A673 (cell line): ENCODE data around the gene POLR1E. TPM values are rescaled to one million over a fixed set of nuclear protein-coding genes. Genes with fewer than 3 reads are reported as not detected.

ENCODE experiments used
- BruUV-seq: library from RNA; stranded (reverse); fragments of 400-500 nt; replicated peaks from 2 replicates; lab custom pipeline; 2021; lab: Mats Ljungman, UMichigan
- CTCF ChIA-PET: fragments of 300-600 bp; sonication (Branson Sonifier 250); formaldehyde crosslinking; loops from one replicate; lab custom pipeline; 2022; ENCODE audit warnings: antibody characterized with exemption; lab: Charles Lee
- POLR2A ChIA-PET: fragments of 300-600 bp; sonication (Branson Sonifier 250); formaldehyde crosslinking; loops from one replicate; lab custom pipeline; 2022; ENCODE audit warnings: antibody characterized with exemption; ENCODE audit not compliant: low non-redundant PET; lab: Charles Lee
- DNase-seq: peaks from one replicate; pipeline ENCODE4 v3.0.0-alpha.2; 2015; ENCODE audit warnings: low spot score
- H3K27ac ChIP-seq: fragments of 200-600 bp; sonication (generic); 2 replicates; pipeline ENCODE4 v1.5.1; 2016; ENCODE audit warnings: mixed run types, low read depth, mild to moderate bottlenecking, mixed read lengths, antibody characterized with exemption, low read length; ENCODE audit not compliant: poor library complexity, severe bottlenecking
- H3K27me3 ChIP-seq: fragments of 200-600 bp; sonication (generic); replicated peaks from 2 replicates; pipeline ENCODE4 v1.6.1; 2017; ENCODE audit warnings: mixed run types, low read depth, mild to moderate bottlenecking, mixed read lengths, antibody characterized with exemption, low read length; ENCODE audit not compliant: insufficient read depth, poor library complexity
- H3K36me3 ChIP-seq: fragments of 200-600 bp; sonication (generic); 2 replicates; pipeline ENCODE4 v1.6.1; 2016; ENCODE audit warnings: mixed run types, mild to moderate bottlenecking, mixed read lengths, antibody characterized with exemption, low read length; ENCODE audit not compliant: insufficient read depth, poor library complexity, severe bottlenecking
- H3K4me1 ChIP-seq: fragments of 200-600 bp; sonication (generic); 2 replicates; pipeline ENCODE4 v1.6.1; 2017; ENCODE audit warnings: mixed run types, mild to moderate bottlenecking, mixed read lengths, antibody characterized with exemption, low read length; ENCODE audit not compliant: insufficient read depth, poor library complexity, severe bottlenecking
- H3K4me3 ChIP-seq: fragments of 200-600 bp; sonication (generic); 2 replicates; pipeline ENCODE4 v1.5.1; 2016; ENCODE audit warnings: low read depth, mixed run types, mild to moderate bottlenecking, mixed read lengths, low read length; ENCODE audit not compliant: poor library complexity, severe bottlenecking
- H3K9me3 ChIP-seq: fragments of 200-600 bp; sonication (generic); 2 replicates; pipeline ENCODE4 v1.6.1; 2016; ENCODE audit warnings: mixed run types, low read depth, mild to moderate bottlenecking, mixed read lengths, antibody characterized with exemption, low read length; ENCODE audit not compliant: poor library complexity, severe bottlenecking
- EZH2 ChIP-seq: fragments of 200-600 bp; sonication (generic); IDR thresholded peaks from 2 replicates; pipeline ENCODE4 v1.6.1; 2017; ENCODE audit warnings: borderline replicate concordance, low read depth, mild to moderate bottlenecking, mixed read lengths, antibody characterized with exemption, low read length; ENCODE audit not compliant: poor library complexity, severe bottlenecking
- intact Hi-C: fragments of 100-400 bp; cut with micrococcal nuclease; formaldehyde crosslinking; loops from one replicate; pipeline ENCODE4 v1.10.0; 2022; ENCODE audit not compliant: unreplicated experiment
- total RNA-seq: library from RNA; stranded (reverse); gene quantifications from 2 replicates; pipeline ENCODE4 v1.2.3, GENCODE V29; 2021
- TF ChIP-seq, protein P1 (sequence below): fragments of 300-800, 200-600 bp; sonication (generic); conservative IDR thresholded peaks from 2 replicates; pipeline ENCODE4 v1.5.1; 2017; ENCODE audit warnings: low read depth, mild to moderate bottlenecking, antibody characterized with exemption, low read length, moderate library complexity, mixed read lengths

POLR1E gene
- total RNA-seq, 1 experiment from 2014 or later, result 68.8 TPM

DNA sequence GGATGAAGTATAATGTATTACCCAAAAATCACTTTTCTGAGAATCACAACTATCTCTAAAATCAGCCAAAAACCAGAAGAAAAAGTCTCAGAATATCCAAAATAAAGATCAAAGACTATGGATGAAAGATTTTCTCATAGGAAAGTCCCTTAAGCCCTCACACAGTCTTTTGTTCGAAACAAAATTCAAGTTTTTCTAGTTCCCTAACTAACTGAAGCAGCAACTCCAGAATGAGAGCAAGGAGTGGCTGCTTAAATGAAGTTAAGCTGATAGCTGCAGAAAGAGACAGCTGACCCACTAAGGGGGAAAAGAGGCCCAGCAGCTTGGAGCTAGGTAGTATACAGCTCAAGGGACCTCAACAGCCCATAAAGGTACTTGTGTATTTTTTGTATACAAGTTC, 28.9 kb upstream of the POLR1E start:
- CTCF ChIA-PET, result no interaction called here
- Histone ChIP-seq H3K4me1 (peaks cover 17% of the 10 kb centered on the region), H3K36me3 (no peaks in the 10 kb centered on the region), H3K4me3 (no peak overlapping the region), H3K27me3 (no peaks in the 10 kb centered on the region), H3K27ac (no peak overlapping the region), H3K9me3 (no peaks in the 10 kb centered on the region)
- POLR2A ChIA-PET, result no interaction called here
- TF ChIP-seq, protein P1, sequence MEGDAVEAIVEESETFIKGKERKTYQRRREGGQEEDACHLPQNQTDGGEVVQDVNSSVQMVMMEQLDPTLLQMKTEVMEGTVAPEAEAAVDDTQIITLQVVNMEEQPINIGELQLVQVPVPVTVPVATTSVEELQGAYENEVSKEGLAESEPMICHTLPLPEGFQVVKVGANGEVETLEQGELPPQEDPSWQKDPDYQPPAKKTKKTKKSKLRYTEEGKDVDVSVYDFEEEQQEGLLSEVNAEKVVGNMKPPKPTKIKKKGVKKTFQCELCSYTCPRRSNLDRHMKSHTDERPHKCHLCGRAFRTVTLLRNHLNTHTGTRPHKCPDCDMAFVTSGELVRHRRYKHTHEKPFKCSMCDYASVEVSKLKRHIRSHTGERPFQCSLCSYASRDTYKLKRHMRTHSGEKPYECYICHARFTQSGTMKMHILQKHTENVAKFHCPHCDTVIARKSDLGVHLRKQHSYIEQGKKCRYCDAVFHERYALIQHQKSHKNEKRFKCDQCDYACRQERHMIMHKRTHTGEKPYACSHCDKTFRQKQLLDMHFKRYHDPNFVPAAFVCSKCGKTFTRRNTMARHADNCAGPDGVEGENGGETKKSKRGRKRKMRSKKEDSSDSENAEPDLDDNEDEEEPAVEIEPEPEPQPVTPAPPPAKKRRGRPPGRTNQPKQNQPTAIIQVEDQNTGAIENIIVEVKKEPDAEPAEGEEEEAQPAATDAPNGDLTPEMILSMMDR, result no peak
- no peak for TF ChIP-seq EZH2
- intact Hi-C loops, result no loop called here
- no peak for DNase-seq
- no TSS peak for BruUV-seq

DNA sequence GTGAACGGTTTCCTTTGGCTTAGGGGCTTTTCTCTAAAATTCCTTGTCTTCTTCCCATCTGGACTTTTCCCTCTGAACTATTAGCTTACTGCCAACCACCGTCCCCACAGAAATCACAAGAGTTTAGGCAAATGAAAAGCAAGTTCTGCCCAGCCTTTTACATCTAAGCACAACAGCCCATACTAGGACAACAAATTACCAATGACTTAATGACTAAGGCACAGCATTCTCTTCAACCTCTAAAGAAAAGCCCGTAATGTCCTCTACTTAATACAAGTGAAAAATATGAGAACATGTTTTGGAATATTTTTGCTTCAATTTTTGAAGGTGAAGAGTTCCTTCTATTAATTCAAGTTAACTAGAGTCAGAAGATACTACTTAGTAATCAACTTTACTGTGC, 21.7 kb upstream of the POLR1E start:
- Histone ChIP-seq H3K27ac (peak overlapping the region; percentile 93), H3K9me3 (no peaks in the 10 kb centered on the region), H3K4me1 (peaks cover 26% of the 10 kb centered on the region), H3K4me3 (peak overlapping the region; percentile 98), H3K36me3 (no peaks in the 10 kb centered on the region), H3K27me3 (no peaks in the 10 kb centered on the region)
- ChIA-PET POLR2A (no interaction called here), CTCF (no interaction called here)
- intact Hi-C loops, result no loop called here
- no peak for TF ChIP-seq EZH2
- TF ChIP-seq, protein P1, result no peak
- no TSS peak for BruUV-seq
- DNase-seq, result no peak

DNA sequence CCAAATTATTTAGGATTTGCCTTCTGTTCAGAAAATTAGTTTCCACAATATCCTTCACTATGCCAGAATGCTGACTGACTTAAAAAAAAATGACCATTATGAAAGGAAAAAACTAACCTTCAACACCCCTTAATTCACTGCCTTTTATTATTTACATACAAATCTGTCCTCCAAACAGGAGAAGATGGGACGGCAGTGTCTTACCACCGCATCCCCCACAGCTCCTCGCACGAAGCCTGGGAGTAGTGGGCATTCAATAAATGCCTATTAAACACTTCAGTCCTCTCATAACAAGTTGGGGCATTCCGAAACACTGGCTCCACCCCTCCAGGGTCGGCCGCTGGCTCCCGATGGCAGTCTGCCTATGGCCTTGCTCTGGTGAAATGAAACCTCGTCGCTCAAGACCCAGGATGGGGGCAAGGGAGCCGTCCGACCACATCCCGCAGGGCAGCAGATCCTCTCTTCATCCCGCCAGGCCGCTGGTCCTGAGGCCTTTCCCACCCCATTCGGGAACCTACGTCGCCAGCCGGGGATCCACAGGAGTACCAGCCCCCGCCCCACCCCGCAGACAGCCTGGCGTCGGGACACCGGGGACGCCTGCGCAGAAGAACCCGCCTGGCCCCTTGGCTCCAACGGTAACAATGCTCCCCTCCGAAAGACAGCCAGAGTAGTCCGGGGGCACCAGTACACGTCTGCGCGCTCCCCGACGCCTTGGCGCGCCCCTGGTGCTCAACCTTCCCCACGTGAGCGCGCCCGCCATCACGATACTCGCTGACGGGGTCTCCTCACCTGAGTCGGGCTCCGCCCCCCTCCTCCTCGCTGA, 21.1 kb upstream of the POLR1E start:
- intact Hi-C loops, result no loop called here
- CTCF ChIA-PET, result no interaction called here

More for the DNA sequence above, 21.1 kb upstream of the POLR1E start:
- TSS peak; percentile 47 for BruUV-seq
- Histone ChIP-seq H3K4me3 (peak overlapping the region; percentile 98), H3K36me3 (no peaks in the 10 kb centered on the region), H3K4me1 (peaks cover 24% of the 10 kb centered on the region), H3K9me3 (no peaks in the 10 kb centered on the region), H3K27me3 (no peaks in the 10 kb centered on the region), H3K27ac (peak overlapping the region; percentile 93)
- no peak for TF ChIP-seq EZH2
- TF ChIP-seq, protein P1, result no peak
- DNase-seq, result peak; percentile 81
- POLR2A ChIA-PET, result interaction anchor here (0.6 to 0.7 kb wide), 2 partner anchors 15 to 299 kb away, joined by 3 read pairs; no protein-coding TSS in a partner anchor
